Gastroesophageal sphincter (tissue), 4 donors: Measurements from ENCODE around the gene PNMA6E. TPM values are rescaled to one million over a fixed set of nuclear protein-coding genes. Genes with fewer than 3 reads are reported as not detected.

Experiments
- ATAC-seq: fragments of 150-250 bp; one replicate; pipeline ENCODE4 v1.9.1; 2016; ENCODE audit warnings: mild to moderate bottlenecking, moderate library complexity
- H3K27ac ChIP-seq, 4 donors: fragments of 200-600 bp; sonication (generic) in 3 of 4; 1 replicate in 3 of 4; 2 replicates in 1 of 4; pipeline ENCODE4 v1.5.1; 2016 to 2019
- H3K27me3 ChIP-seq: fragments of 200-600 bp; sonication (generic); one replicate; pipeline ENCODE4 v1.5.1; 2019
- H3K36me3 ChIP-seq, 2 donors: fragments of 200-600 bp; sonication (generic); one replicate each; pipeline ENCODE4 v1.5.1; 2019; ENCODE audit warnings: control low read depth in 1 of 2
- H3K4me1 ChIP-seq, 3 donors: fragments of 200-600 bp; sonication (generic); 1 replicate in 2 of 3; 2 replicates in 1 of 3; pipeline ENCODE4 v1.5.1; 2016 to 2019; ENCODE audit warnings: control low read depth in 2 of 3
- H3K4me3 ChIP-seq, 2 donors: fragments of 200-600 bp; sonication (generic); one replicate each; pipeline ENCODE4 v1.5.1; 2019; ENCODE audit warnings: mild to moderate bottlenecking in 1 of 2, moderate library complexity in 1 of 2
- H3K9me3 ChIP-seq, 3 donors: fragments of 200-600 bp; sonication (generic); one replicate each; pipeline ENCODE4 v1.5.1; 2017 to 2019; ENCODE audit warnings: control low read depth in 2 of 3
- CTCF ChIP-seq, 4 experiments: fragments of 200-600 bp in 2 of 4; fragments of 450-650 bp in 2 of 4; sonication (generic) in 1 of 4; IDR thresholded peaks; one replicate each; pipeline ENCODE4 v1.5.1; 2017 to 2019; ENCODE audit warnings: antibody characterized with exemption in 4 of 4, mild to moderate bottlenecking in 2 of 4, moderate library complexity in 2 of 4
- EP300 ChIP-seq: sonication (generic); formaldehyde crosslinking; IDR thresholded peaks from one replicate; pipeline ENCODE4 v1.6.1; 2017; ENCODE audit warnings: antibody characterized with exemption, mild to moderate bottlenecking
- POLR2A ChIP-seq, 2 donors: fragments of 450-650 bp; IDR thresholded peaks; one replicate each; pipeline ENCODE4 v1.6.1; 2017; ENCODE audit warnings: antibody characterized with exemption in 2 of 2, mild to moderate bottlenecking in 2 of 2, moderate library complexity in 1 of 2
- POLR2AphosphoS5 ChIP-seq: sonication (generic); formaldehyde crosslinking; IDR thresholded peaks from one replicate; pipeline ENCODE4 v1.6.1; 2017; ENCODE audit warnings: antibody characterized with exemption
- WGBS, 2 donors: methylation state at CpG; one replicate each; pipeline ENCODE4 v1.1.5; 2018; ENCODE audit warnings: low coverage in 1 of 2; 5-methylcytosine and 5-hydroxymethylcytosine counted together
- total RNA-seq, 4 donors: library from RNA; depleted of rRNA; stranded (reverse); fragments of >200 nt; gene quantifications; one replicate each; pipeline ENCODE4 v1.1.0, GENCODE V29; 2016

PNMA6E gene
- total RNA-seq = not detected

- H3K4me1 ChIP-seq = no peaks in the 10 kb centered on the region
- H3K27me3 ChIP-seq = peaks cover 12% of the 10 kb centered on the region
- no peak within 1 kb of the TSS for H3K27ac ChIP-seq
- no peaks in the 10 kb centered on the region for H3K36me3 ChIP-seq
- H3K4me3 ChIP-seq = no peak within 1 kb of the TSS
- 92 to 98% methylated on average over 2 to 7 of the region's 29 CpGs for WGBS, 2 donors
- H3K9me3 ChIP-seq = no peaks in the 10 kb centered on the region
- ATAC-seq = no peak
- no peak for TF ChIP-seq CTCF (IDR thresholded peaks at IDR 0.05)
- no peak for TF ChIP-seq EP300
- no peak for TF ChIP-seq POLR2A (IDR thresholded peaks at IDR 0.05)
- no peak for TF ChIP-seq POLR2AphosphoS5
Measured at GRCh38 chrX:153401133-153401764, at the start of gene PNMA6E. PNMA6E (minus strand) TSS chrX:153401350; CDS start chrX:153398849, 2,501 bp downstream.

GRCh38 chrX:153450949-153451277 lies 49.8 kb upstream of the PNMA6E start:
- no peak overlapping the region for H3K4me3 ChIP-seq
- H3K27me3 ChIP-seq = no peaks in the 10 kb centered on the region
- peaks cover 0 to 57% of the 10 kb centered on the region in 2 donors for H3K36me3 ChIP-seq
- no peak for ATAC-seq
- WGBS, 2 donors = 87% methylated on average over 4 of the region's 8 CpGs; no CpG with 5 or more reads in 1 of the 2 donors
- TF ChIP-seq CTCF (IDR thresholded peaks at IDR 0.05) (no peak), POLR2A (IDR thresholded peaks at IDR 0.05) (no peak), EP300 (no peak), POLR2AphosphoS5 (no peak)
- no peak overlapping the region for H3K27ac ChIP-seq
- H3K4me1 ChIP-seq = peaks cover 0 to 3% (median 0%) of the 10 kb centered on the region in 3 donors
- no peaks in the 10 kb centered on the region for H3K9me3 ChIP-seq

GRCh38 chrX:153450114-153450948 lies 49.2 kb upstream of the PNMA6E start:
- ATAC-seq = no peak
- H3K4me1 ChIP-seq = no peaks in the 10 kb centered on the region
- H3K9me3 ChIP-seq = no peaks in the 10 kb centered on the region
- no CpG with 5 or more reads among the region's 26 CpGs for WGBS, 2 donors
- H3K27ac ChIP-seq = no peak overlapping the region
- H3K27me3 ChIP-seq = no peaks in the 10 kb centered on the region
- H3K4me3 ChIP-seq = no peak overlapping the region
- TF ChIP-seq CTCF (IDR thresholded peaks at IDR 0.05) = no peak
- no peak for TF ChIP-seq POLR2AphosphoS5
- no peak for TF ChIP-seq POLR2A (IDR thresholded peaks at IDR 0.05)
- TF ChIP-seq EP300 = no peak
- H3K36me3 ChIP-seq = peaks cover 0 to 51% of the 10 kb centered on the region in 2 donors

- no peaks in the 10 kb centered on the region for H3K9me3 ChIP-seq
- WGBS, 2 donors = 80 to 81% methylated on average over 5 to 6 of the region's 15 CpGs
- no peaks in the 10 kb centered on the region for H3K27me3 ChIP-seq
- H3K27ac ChIP-seq = no peak overlapping the region
- no peaks in the 10 kb centered on the region for H3K4me1 ChIP-seq
- no peak for ATAC-seq
- TF ChIP-seq CTCF (IDR thresholded peaks at IDR 0.05) = no peak
- TF ChIP-seq POLR2AphosphoS5 = no peak
- TF ChIP-seq EP300 = no peak
- TF ChIP-seq POLR2A (IDR thresholded peaks at IDR 0.05) = no peak
- H3K4me3 ChIP-seq = no peak overlapping the region
- peaks cover 0 to 43% of the 10 kb centered on the region in 2 donors for H3K36me3 ChIP-seq
Measured at GRCh38 chrX:153449368-153450113, 48.4 kb upstream of the PNMA6E start.
